Endothelial cell of umbilical vein (primary cell): ENCODE results near the gene FRRS1. TPM values are rescaled to one million over a fixed set of nuclear protein-coding genes. Genes with fewer than 3 reads are reported as not detected.

ENCODE experiments used
- BruUV-seq: library from RNA; stranded (reverse); fragments of 400-500 nt; replicated peaks from 2 replicates; lab custom pipeline; 2021; lab: Mats Ljungman, UMichigan
- CTCF ChIA-PET: fragments of 300-600, 350-600 bp; sonication (Branson Sonifier 250); formaldehyde crosslinking; loops from one replicate; lab custom pipeline; 2021; ENCODE audit warnings: antibody characterized with exemption, inconsistent platforms; lab: Charles Lee
- POLR2A ChIA-PET: fragments of 300-600, 350-600 bp; sonication (Branson Sonifier 250); formaldehyde crosslinking; loops from one replicate; lab custom pipeline; 2021; ENCODE audit warnings: antibody characterized with exemption, inconsistent platforms; lab: Charles Lee
- DNase-seq: peaks from one replicate; pipeline ENCODE4 v3.0.0-alpha.2; 2011; ENCODE audit warnings: low read depth, low spot score
- FAIRE-seq: peaks from 2 replicates; lab custom pipeline; 2011; peaks lifted over from hg19 to GRCh38; lab: Jason Lieb, UNC
- H2AFZ ChIP-seq: 2 replicates; pipeline ENCODE4 v1.6.0; 2012; ENCODE audit warnings: low read depth, low read length, control low read depth, inconsistent platforms
- H3K27ac ChIP-seq: 2 replicates; pipeline ENCODE4 v1.5.1; 2011; ENCODE audit warnings: low read depth, mild to moderate bottlenecking, control low read depth, low read length, moderate library complexity; ENCODE audit not compliant: insufficient read depth
- H3K27me3 ChIP-seq, 2 experiments: 2 replicates each; pipeline versions ENCODE4 v1.6.0 to v1.6.1; 2011; ENCODE audit warnings: low read length in 2 of 2, mixed read lengths in 1 of 2; ENCODE audit not compliant: control insufficient read depth in 2 of 2, insufficient read depth in 2 of 2
- H3K36me3 ChIP-seq, 2 experiments: 2 replicates in 1 of 2; 3 replicates in 1 of 2; pipeline ENCODE4 v1.5.1; 2011; ENCODE audit warnings: low read length in 2 of 2, mild to moderate bottlenecking in 1 of 2, moderate library complexity in 1 of 2; ENCODE audit not compliant: control insufficient read depth in 2 of 2, insufficient read depth in 2 of 2; ENCODE audit errors: extremely low read depth in 1 of 2
- H3K4me1 ChIP-seq: 3 replicates; pipeline ENCODE4 v1.5.1; 2011; ENCODE audit warnings: mild to moderate bottlenecking, low read length; ENCODE audit not compliant: control insufficient read depth, insufficient read depth; ENCODE audit errors: extremely low read depth
- H3K4me2 ChIP-seq: 2 replicates; pipeline ENCODE4 v1.6.1; 2011; ENCODE audit warnings: low read length, control low read depth, mixed read lengths; ENCODE audit not compliant: insufficient read depth
- H3K4me3 ChIP-seq, 3 experiments: fragments of 200-600 bp in 1 of 3; sonication (generic), shearing (Covaris generic) in 1 of 3; replicated peaks in 1 of 3; 2 replicates each; pipeline ENCODE4 v1.5.1; 2011 to 2016; ENCODE audit warnings: control low read depth in 3 of 3, low read length in 3 of 3, mild to moderate bottlenecking in 2 of 3, inconsistent platforms in 1 of 3, low read depth in 1 of 3, moderate library complexity in 1 of 3; ENCODE audit not compliant: insufficient read depth in 1 of 3
- H3K79me2 ChIP-seq: 2 replicates; pipeline ENCODE4 v1.6.0; 2012; ENCODE audit warnings: low read length, inconsistent platforms; ENCODE audit not compliant: control insufficient read depth, insufficient read depth
- H3K9ac ChIP-seq: replicated peaks from 2 replicates; pipeline ENCODE3; 2011; ENCODE audit warnings: low read length, control low read depth; ENCODE audit not compliant: insufficient read depth; ENCODE audit errors: extremely low read depth
- H3K9me1 ChIP-seq: replicated peaks from 3 replicates; pipeline ENCODE4 v1.6.0; 2011; ENCODE audit warnings: mild to moderate bottlenecking, low read length; ENCODE audit not compliant: control insufficient read depth, insufficient read depth; ENCODE audit errors: extremely low read depth
- H3K9me3 ChIP-seq: replicated peaks from 2 replicates; pipeline ENCODE4 v1.5.1; 2012; ENCODE audit warnings: low read length, inconsistent platforms; ENCODE audit not compliant: control insufficient read depth, insufficient read depth
- H4K20me1 ChIP-seq: replicated peaks from 2 replicates; pipeline ENCODE3; 2011; ENCODE audit warnings: mild to moderate bottlenecking, low read length; ENCODE audit not compliant: control insufficient read depth, insufficient read depth; ENCODE audit errors: extremely low read depth
- EZH2 ChIP-seq: IDR thresholded peaks from 2 replicates; pipeline ENCODE4 v1.6.1; 2012; ENCODE audit warnings: borderline replicate concordance, low read depth, mild to moderate bottlenecking, moderate library complexity, low read length, inconsistent platforms; ENCODE audit not compliant: severe bottlenecking
- FOS ChIP-seq: IDR thresholded peaks from 2 replicates; pipeline ENCODE4 v1.6.1; 2011; ENCODE audit warnings: mild to moderate bottlenecking, low read length, moderate library complexity, borderline replicate concordance; ENCODE audit not compliant: insufficient read depth
- GATA2 ChIP-seq: IDR thresholded peaks from 2 replicates; pipeline ENCODE4 v1.7.0; 2011; ENCODE audit warnings: low read depth, mild to moderate bottlenecking, moderate library complexity, mixed read lengths, low read length; ENCODE audit not compliant: insufficient read length, insufficient read depth
- JUN ChIP-seq: IDR thresholded peaks from 2 replicates; pipeline ENCODE4 v1.6.1; 2011; ENCODE audit warnings: borderline replicate concordance, low read depth; ENCODE audit not compliant: insufficient read length, insufficient read depth
- MYC ChIP-seq: IDR thresholded peaks from one replicate; pipeline ENCODE4 v1.6.1; 2011; ENCODE audit warnings: mild to moderate bottlenecking, low read depth, low read length
- POLR2A ChIP-seq: IDR thresholded peaks from 2 replicates; pipeline ENCODE4 v1.6.1; 2012; ENCODE audit warnings: low read depth, mild to moderate bottlenecking, control low read depth, low read length
- POLR2AphosphoS5 ChIP-seq: IDR thresholded peaks from 2 replicates; pipeline ENCODE4 v1.6.1; 2012; ENCODE audit warnings: low read depth, mild to moderate bottlenecking, control low read depth, low read length, moderate library complexity; ENCODE audit not compliant: insufficient read depth
- dilution Hi-C: fragments of 300-500 bp; cut with MboI; formaldehyde crosslinking; loops from one replicate; pipeline ENCODE4 v1.15.0; 2019; ENCODE audit warnings: low sequenced_read_pairs; ENCODE audit not compliant: extremely low pct_ligation_motif_present
- intact Hi-C: fragments of 100-400 bp; cut with micrococcal nuclease; formaldehyde crosslinking; loops from one replicate; pipeline ENCODE4 v1.10.0; 2022
- polyA plus RNA-seq, 4 experiments: library from polyadenylated mRNA; depleted of rRNA in 3 of 4; stranded (reverse) in 3 of 4; unstranded in 1 of 4; fragments of >200 nt; gene quantifications; 2 replicates each; pipeline versions ENCODE4 v1.2.1 to v1.2.3, GENCODE V29; 2011 to 2012; ENCODE audit warnings: missing spikeins in 1 of 4
- total RNA-seq: library from RNA; stranded (reverse); gene quantifications from 2 replicates; pipeline ENCODE4 v1.2.3, GENCODE V29; 2021
- TF ChIP-seq, protein P1 (sequence below): IDR thresholded peaks from 2 replicates; pipeline ENCODE4 v1.6.1; 2011; ENCODE audit not compliant: insufficient read depth, insufficient read length
- TF ChIP-seq, protein P2 (sequence below), 2 donors: IDR thresholded peaks; 1 replicate in 1 of 2; 2 replicates in 1 of 2; pipeline ENCODE4 v1.5.1; 2011; ENCODE audit warnings: low read length in 2 of 2, mild to moderate bottlenecking in 2 of 2, moderate library complexity in 2 of 2, control low read depth in 1 of 2, inconsistent platforms in 1 of 2, low read depth in 1 of 2; ENCODE audit not compliant: insufficient read depth in 1 of 2; ENCODE audit errors: extremely low read depth in 1 of 2

Gene FRRS1
- total and polyA plus RNA-seq, 2 donors (not counting 3 experiments of a cell fraction or from before 2014, with no cell fraction given) = 1.1 to 3.1 TPM

DNA sequence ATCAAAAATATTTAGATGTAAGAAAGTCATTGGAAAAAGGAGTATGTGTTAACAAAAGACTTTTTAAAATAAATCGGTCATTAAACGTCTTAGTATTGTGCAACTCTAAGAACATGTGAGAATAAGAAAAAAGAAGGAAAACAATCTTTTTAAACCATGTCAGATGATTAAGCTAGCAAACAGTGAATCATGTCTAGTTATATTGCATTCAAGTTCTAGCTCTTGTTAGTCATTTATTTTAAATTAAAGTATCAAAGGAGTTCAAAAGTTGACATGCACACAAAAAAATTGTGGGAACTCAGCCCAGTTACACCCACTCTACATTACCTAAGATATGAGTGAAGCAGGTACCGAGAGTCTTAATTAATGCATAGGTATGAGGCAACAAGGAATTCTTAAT lies 9.8 kb downstream of the FRRS1 start:
- dilution Hi-C loops (no loop called here), intact Hi-C loops (no loop called here)
- H4K20me1 ChIP-seq = no peaks in the 10 kb centered on the region
- no peaks in the 10 kb centered on the region for H3K9me3 ChIP-seq
- ChIA-PET CTCF (interaction anchor here (1.8 to 2.1 kb wide), 2 partner anchors 10 kb away, joined by 5 to 7 read pairs; partner anchors contain the start of gene FRRS1), POLR2A (no interaction called here)
- H3K4me2 ChIP-seq = no peak overlapping the region
- H3K36me3 ChIP-seq = no peaks in the 10 kb centered on the region
- no peak overlapping the region for H3K27ac ChIP-seq
- H2AFZ ChIP-seq = no peak overlapping the region
- no peaks in the 10 kb centered on the region for H3K27me3 ChIP-seq
- no peak overlapping the region for H3K4me3 ChIP-seq
- FAIRE-seq (no peak), DNase-seq (no peak)
- H3K9me1 ChIP-seq = no peaks in the 10 kb centered on the region
- no TSS peak for BruUV-seq
- H3K4me1 ChIP-seq = no peaks in the 10 kb centered on the region
- no peaks in the 10 kb centered on the region for H3K79me2 ChIP-seq
- no peak for TF ChIP-seq MYC
- TF ChIP-seq, protein P1, sequence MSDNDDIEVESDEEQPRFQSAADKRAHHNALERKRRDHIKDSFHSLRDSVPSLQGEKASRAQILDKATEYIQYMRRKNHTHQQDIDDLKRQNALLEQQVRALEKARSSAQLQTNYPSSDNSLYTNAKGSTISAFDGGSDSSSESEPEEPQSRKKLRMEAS = no peak
- TF ChIP-seq, protein P2, sequence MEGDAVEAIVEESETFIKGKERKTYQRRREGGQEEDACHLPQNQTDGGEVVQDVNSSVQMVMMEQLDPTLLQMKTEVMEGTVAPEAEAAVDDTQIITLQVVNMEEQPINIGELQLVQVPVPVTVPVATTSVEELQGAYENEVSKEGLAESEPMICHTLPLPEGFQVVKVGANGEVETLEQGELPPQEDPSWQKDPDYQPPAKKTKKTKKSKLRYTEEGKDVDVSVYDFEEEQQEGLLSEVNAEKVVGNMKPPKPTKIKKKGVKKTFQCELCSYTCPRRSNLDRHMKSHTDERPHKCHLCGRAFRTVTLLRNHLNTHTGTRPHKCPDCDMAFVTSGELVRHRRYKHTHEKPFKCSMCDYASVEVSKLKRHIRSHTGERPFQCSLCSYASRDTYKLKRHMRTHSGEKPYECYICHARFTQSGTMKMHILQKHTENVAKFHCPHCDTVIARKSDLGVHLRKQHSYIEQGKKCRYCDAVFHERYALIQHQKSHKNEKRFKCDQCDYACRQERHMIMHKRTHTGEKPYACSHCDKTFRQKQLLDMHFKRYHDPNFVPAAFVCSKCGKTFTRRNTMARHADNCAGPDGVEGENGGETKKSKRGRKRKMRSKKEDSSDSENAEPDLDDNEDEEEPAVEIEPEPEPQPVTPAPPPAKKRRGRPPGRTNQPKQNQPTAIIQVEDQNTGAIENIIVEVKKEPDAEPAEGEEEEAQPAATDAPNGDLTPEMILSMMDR (IDR thresholded peaks at IDR 0.05; ENCODE audit: extremely low read depth in 1 of 2, insufficient read depth in 1 of 2, low read depth in 1 of 2, low read length in 2 of 2) = no peak
- TF ChIP-seq JUN = no peak
- no peak for TF ChIP-seq FOS
- no peak for TF ChIP-seq POLR2AphosphoS5
- no peak for TF ChIP-seq EZH2
- no peak for TF ChIP-seq POLR2A
- no peak for TF ChIP-seq GATA2
- no peak overlapping the region for H3K9ac ChIP-seq
